K562 (cell line): Measurements from ENCODE around the gene SCYL1. TPM values are rescaled to one million over a fixed set of nuclear protein-coding genes. Genes with fewer than 3 reads are reported as not detected.

Source experiments
- CEBPG ChIP-seq, 3 experiments: fragments of 200-800 bp in 1 of 3; sonication (Bioruptor generic) in 1 of 3; sonication (generic) in 1 of 3; formaldehyde crosslinking in 1 of 3; IDR thresholded peaks in 2 of 3; conservative IDR thresholded peaks in 1 of 3; 2 replicates each; pipeline versions ENCODE4 v1.6.1 to v1.8.0; 2016 to 2022; ENCODE audit warnings: missing compliant biosample characterization in 2 of 3, missing genetic modification characterization in 2 of 3, mild to moderate bottlenecking in 1 of 3, missing genetic modification reagents in 1 of 3
- CHCHD3 ChIP-seq: fragments of 250-450 bp; sonication (Bioruptor Pico); IDR thresholded peaks from 2 replicates; pipeline ENCODE4 v2.1.2; 2022; ENCODE audit warnings: mild to moderate bottlenecking
- DPF2 ChIP-seq: fragments of 450-650 bp; IDR thresholded peaks from 2 replicates; pipeline ENCODE4 v1.6.1; 2016
- KAT2B ChIP-seq: IDR thresholded peaks from one replicate; pipeline ENCODE4 v1.6.1; 2012; ENCODE audit warnings: low read depth, mild to moderate bottlenecking, control low read depth, inconsistent platforms, low read length, moderate library complexity
- KLF16 ChIP-seq: IDR thresholded peaks from 2 replicates; pipeline ENCODE4 v1.6.1; 2016; ENCODE audit warnings: antibody characterized with exemption
- NFATC3 ChIP-seq: fragments of 450-650 bp; IDR thresholded peaks from 2 replicates; pipeline ENCODE4 v1.6.1; 2017; ENCODE audit warnings: mild to moderate bottlenecking
- PRMT5 ChIP-seq: sonication (generic); formaldehyde crosslinking; IDR thresholded peaks from 2 replicates; pipeline ENCODE4 v1.5.0; 2020; ENCODE audit warnings: missing genetic modification reagents
- PURB ChIP-seq: sonication (generic); formaldehyde crosslinking; IDR thresholded peaks from 2 replicates; pipeline ENCODE4 v1.9.0; 2021; ENCODE audit warnings: low read depth, mild to moderate bottlenecking, missing genetic modification reagents
- RB1 ChIP-seq: fragments of 450-650 bp; IDR thresholded peaks from 2 replicates; pipeline ENCODE4 v1.6.1; 2017; ENCODE audit warnings: low read depth, mild to moderate bottlenecking
- RBM22 ChIP-seq: fragments of 200-400 bp; formaldehyde crosslinking; IDR thresholded peaks from 2 replicates; pipeline ENCODE4 v1.6.1; 2018; ENCODE audit warnings: low read length, low read depth; ENCODE audit not compliant: poor library complexity, severe bottlenecking
- SIX5 ChIP-seq, 2 experiments: IDR thresholded peaks; 2 replicates each; pipeline ENCODE4 v1.6.1; 2011; ENCODE audit warnings: low read length in 2 of 2, borderline replicate concordance in 1 of 2, low read depth in 1 of 2, mild to moderate bottlenecking in 1 of 2, moderate library complexity in 1 of 2; ENCODE audit not compliant: insufficient read depth in 1 of 2
- SMARCE1 ChIP-seq: fragments of 450-650 bp; IDR thresholded peaks from 2 replicates; pipeline ENCODE4 v1.7.1; 2016; ENCODE audit warnings: mild to moderate bottlenecking
- TEAD4 ChIP-seq, 2 experiments: sonication (generic) in 1 of 2; formaldehyde crosslinking in 1 of 2; IDR thresholded peaks; 2 replicates each; pipeline versions ENCODE4 v1.6.1 to v1.8.0; 2012 to 2022; ENCODE audit warnings: borderline replicate concordance in 1 of 2, inconsistent platforms in 1 of 2, low read length in 1 of 2, mild to moderate bottlenecking in 1 of 2, missing genetic modification reagents in 1 of 2
- TOE1 ChIP-seq, 2 experiments: fragments of 450-650 bp in 1 of 2; sonication (generic) in 1 of 2; formaldehyde crosslinking in 1 of 2; IDR thresholded peaks; 2 replicates each; pipeline versions ENCODE4 v1.7.1 to v1.8.0; 2016 to 2022; ENCODE audit warnings: borderline replicate concordance in 2 of 2, mild to moderate bottlenecking in 2 of 2, antibody characterized with exemption in 1 of 2, inconsistent platforms in 1 of 2, low read depth in 1 of 2, missing genetic modification reagents in 1 of 2, moderate library complexity in 1 of 2
- ZFP91 ChIP-seq: sonication (generic); formaldehyde crosslinking; IDR thresholded peaks from 2 replicates; pipeline ENCODE4 v1.8.0; 2022; ENCODE audit warnings: mild to moderate bottlenecking, missing genetic modification reagents
- ZNF217 ChIP-seq: sonication (generic); formaldehyde crosslinking; IDR thresholded peaks from 2 replicates; pipeline ENCODE4 v1.8.0; 2022; ENCODE audit warnings: mild to moderate bottlenecking, missing genetic modification reagents
- polyA plus RNA-seq, 8 experiments: library from polyadenylated mRNA; depleted of rRNA in 4 of 8; stranded (reverse) in 5 of 8; unstranded in 3 of 8; fragments of >200 nt; fragmentation: Nextera tagmentation in 2 of 8; fragmentation: Illumina TruSeq in 1 of 8; extraction: Ambion mirVana in 2 of 8; extraction: Trizol in 1 of 8; gene quantifications; 2 replicates each; pipeline versions ENCODE4 v1.2.1 to v1.2.3, GENCODE V29; 2011 to 2014; ENCODE audit warnings: inconsistent platforms in 1 of 8, missing spikeins in 1 of 8
- total RNA-seq, 7 experiments: library from RNA; depleted of rRNA in 6 of 7; stranded (reverse); fragments of >200 nt in 6 of 7; fragmentation: Illumina TruSeq in 2 of 7; extraction: Trizol in 2 of 7; gene quantifications; 2 replicates each; pipeline versions ENCODE4 v1.2.1 to v1.2.3, GENCODE V29; 2011 to 2021; ENCODE audit warnings: low replicate concordance in 1 of 7
- TF ChIP-seq, protein P1 (sequence below): sonication (generic); formaldehyde crosslinking; IDR thresholded peaks from 2 replicates; pipeline ENCODE4 v1.8.1; 2023; ENCODE audit warnings: missing genetic modification reagents, mild to moderate bottlenecking, borderline replicate concordance
- TF ChIP-seq, protein P2 (sequence below): fragments of 450-650 bp; IDR thresholded peaks from 2 replicates; pipeline ENCODE4 v1.6.1; 2016; ENCODE audit warnings: borderline replicate concordance

Gene SCYL1
- total and polyA plus RNA-seq, 9 of the 15 experiments (the other 6 are each of a cell fraction or from before 2014, with no cell fraction given): 1.9 to 145 (median 57.6) TPM

DNA sequence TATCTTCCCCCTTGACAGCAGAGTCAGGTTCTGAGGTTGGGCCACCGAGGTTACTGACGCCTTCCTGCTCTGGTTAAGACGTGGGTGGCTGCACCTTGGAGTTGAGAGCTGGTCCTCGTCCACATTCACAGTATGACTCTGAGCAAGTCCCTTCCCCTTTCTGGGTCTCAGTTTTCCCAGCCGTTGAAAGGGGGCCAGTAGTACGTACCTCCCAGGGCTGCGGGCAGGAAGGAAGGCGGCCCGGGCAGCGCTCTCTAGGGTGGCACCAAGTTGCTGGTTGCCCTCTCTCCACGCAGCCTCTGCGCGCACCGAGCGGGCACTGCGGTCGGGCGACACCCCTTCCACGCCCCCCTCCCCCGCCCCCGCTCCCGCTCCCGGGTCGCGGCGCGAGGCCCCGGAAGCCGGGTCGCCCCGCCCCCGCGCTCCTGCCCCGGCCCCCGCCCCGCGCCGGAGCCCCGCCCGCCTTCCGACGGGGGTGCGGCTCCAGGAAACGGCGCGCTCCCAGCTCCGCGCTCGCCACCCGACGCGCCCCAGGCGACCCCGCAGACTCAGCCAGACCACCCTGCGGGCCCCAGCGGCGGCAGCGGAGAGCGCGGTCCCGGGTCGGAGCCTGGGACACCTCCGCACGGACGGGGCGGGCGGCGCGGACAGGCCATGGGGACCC lies 50.8 kb downstream of the SCYL1 start, which contains the start of gene EHBP1L1 (continued):
- TF ChIP-seq, protein P1, sequence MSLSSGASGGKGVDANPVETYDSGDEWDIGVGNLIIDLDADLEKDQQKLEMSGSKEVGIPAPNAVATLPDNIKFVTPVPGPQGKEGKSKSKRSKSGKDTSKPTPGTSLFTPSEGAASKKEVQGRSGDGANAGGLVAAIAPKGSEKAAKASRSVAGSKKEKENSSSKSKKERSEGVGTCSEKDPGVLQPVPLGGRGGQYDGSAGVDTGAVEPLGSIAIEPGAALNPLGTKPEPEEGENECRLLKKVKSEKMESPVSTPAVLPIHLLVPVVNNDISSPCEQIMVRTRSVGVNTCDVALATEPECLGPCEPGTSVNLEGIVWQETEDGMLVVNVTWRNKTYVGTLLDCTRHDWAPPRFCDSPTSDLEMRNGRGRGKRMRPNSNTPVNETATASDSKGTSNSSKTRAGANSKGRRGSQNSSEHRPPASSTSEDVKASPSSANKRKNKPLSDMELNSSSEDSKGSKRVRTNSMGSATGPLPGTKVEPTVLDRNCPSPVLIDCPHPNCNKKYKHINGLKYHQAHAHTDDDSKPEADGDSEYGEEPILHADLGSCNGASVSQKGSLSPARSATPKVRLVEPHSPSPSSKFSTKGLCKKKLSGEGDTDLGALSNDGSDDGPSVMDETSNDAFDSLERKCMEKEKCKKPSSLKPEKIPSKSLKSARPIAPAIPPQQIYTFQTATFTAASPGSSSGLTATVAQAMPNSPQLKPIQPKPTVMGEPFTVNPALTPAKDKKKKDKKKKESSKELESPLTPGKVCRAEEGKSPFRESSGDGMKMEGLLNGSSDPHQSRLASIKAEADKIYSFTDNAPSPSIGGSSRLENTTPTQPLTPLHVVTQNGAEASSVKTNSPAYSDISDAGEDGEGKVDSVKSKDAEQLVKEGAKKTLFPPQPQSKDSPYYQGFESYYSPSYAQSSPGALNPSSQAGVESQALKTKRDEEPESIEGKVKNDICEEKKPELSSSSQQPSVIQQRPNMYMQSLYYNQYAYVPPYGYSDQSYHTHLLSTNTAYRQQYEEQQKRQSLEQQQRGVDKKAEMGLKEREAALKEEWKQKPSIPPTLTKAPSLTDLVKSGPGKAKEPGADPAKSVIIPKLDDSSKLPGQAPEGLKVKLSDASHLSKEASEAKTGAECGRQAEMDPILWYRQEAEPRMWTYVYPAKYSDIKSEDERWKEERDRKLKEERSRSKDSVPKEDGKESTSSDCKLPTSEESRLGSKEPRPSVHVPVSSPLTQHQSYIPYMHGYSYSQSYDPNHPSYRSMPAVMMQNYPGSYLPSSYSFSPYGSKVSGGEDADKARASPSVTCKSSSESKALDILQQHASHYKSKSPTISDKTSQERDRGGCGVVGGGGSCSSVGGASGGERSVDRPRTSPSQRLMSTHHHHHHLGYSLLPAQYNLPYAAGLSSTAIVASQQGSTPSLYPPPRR (CRISPR knock-in tag): no peak; the same call in 1 of the 2 replicates
- no peak for TF ChIP-seq PRMT5 (CRISPR knock-in tag)
- TF ChIP-seq NFATC3: no peak
- TF ChIP-seq CEBPG (CRISPR knock-in tag; IDR thresholded peaks at IDR 0.05): no peak
- TF ChIP-seq CEBPG (tag; conservative IDR thresholded peaks at IDR 0.05 in 1 of 2, IDR thresholded peaks at IDR 0.05 in 1 of 2): no peak
- TF ChIP-seq, protein P2, sequence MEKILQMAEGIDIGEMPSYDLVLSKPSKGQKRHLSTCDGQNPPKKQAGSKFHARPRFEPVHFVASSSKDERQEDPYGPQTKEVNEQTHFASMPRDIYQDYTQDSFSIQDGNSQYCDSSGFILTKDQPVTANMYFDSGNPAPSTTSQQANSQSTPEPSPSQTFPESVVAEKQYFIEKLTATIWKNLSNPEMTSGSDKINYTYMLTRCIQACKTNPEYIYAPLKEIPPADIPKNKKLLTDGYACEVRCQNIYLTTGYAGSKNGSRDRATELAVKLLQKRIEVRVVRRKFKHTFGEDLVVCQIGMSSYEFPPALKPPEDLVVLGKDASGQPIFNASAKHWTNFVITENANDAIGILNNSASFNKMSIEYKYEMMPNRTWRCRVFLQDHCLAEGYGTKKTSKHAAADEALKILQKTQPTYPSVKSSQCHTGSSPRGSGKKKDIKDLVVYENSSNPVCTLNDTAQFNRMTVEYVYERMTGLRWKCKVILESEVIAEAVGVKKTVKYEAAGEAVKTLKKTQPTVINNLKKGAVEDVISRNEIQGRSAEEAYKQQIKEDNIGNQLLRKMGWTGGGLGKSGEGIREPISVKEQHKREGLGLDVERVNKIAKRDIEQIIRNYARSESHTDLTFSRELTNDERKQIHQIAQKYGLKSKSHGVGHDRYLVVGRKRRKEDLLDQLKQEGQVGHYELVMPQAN: peak; percentile 17; the same call in 1 of the 2 replicates
- 0 out of 2 replicates have a peak, but pooled peaks have one; percentile 2 for TF ChIP-seq SMARCE1
- TF ChIP-seq TEAD4 (IDR thresholded peaks at IDR 0.05; ENCODE audit: low read length): no peak
- no peak for TF ChIP-seq TEAD4 (CRISPR knock-in tag; IDR thresholded peaks at IDR 0.05; ENCODE audit: borderline replicate concordance)
- TF ChIP-seq KAT2B: no peak
- TF ChIP-seq SIX5 (IDR thresholded peaks at IDR 0.05; ENCODE audit: borderline replicate concordance in 1 of 2, insufficient read depth in 1 of 2, low read depth in 1 of 2, low read length in 2 of 2): no peak
- no peak for TF ChIP-seq PURB (CRISPR knock-in tag)
- TF ChIP-seq ZFP91: no peak
- TF ChIP-seq TOE1 (IDR thresholded peaks at IDR 0.05; ENCODE audit: borderline replicate concordance): 0 out of 2 replicates have a peak, but pooled peaks have one; percentile 4
- TF ChIP-seq TOE1 (CRISPR knock-in tag; IDR thresholded peaks at IDR 0.05; ENCODE audit: borderline replicate concordance, low read depth): no peak
- no peak for TF ChIP-seq ZNF217 (CRISPR knock-in tag)
- TF ChIP-seq KLF16: no peak
- TF ChIP-seq RBM22: no peak
- TF ChIP-seq DPF2: 0 out of 2 replicates have a peak, but pooled peaks have one; percentile 10
- no peak for TF ChIP-seq CHCHD3
- TF ChIP-seq RB1: peak; percentile 78
